Karpas-422 (cell line): ENCODE measurements around the gene RCN2. TPM values are rescaled to one million over a fixed set of nuclear protein-coding genes. Genes with fewer than 3 reads are reported as not detected.
"Not testable (repeated sequence)": the region's sequence is repeated elsewhere in the genome, so short reads cannot be mapped to it uniquely, and the experiment has no call there.

Experiments
- DNase-seq: peaks from one replicate; pipeline ENCODE4 v3.0.0-alpha.2; 2015
- H2AFZ ChIP-seq: fragments of 200-600 bp; sonication (generic); 2 replicates; pipeline ENCODE4 v1.6.1; 2014; ENCODE audit warnings: antibody characterized with exemption, low read length, mixed read lengths
- H3K27ac ChIP-seq: fragments of 200-600 bp; sonication (generic); 2 replicates; pipeline ENCODE4 v1.5.1; 2014; ENCODE audit warnings: mild to moderate bottlenecking, low read length, moderate library complexity
- H3K27me3 ChIP-seq: fragments of 200-600 bp; sonication (generic); 2 replicates; pipeline ENCODE4 v1.6.1; 2014; ENCODE audit warnings: low read length, mixed read lengths
- H3K36me3 ChIP-seq: fragments of 200-600 bp; sonication (generic); 2 replicates; pipeline ENCODE4 v1.6.1; 2014; ENCODE audit warnings: low read length, mixed read lengths; ENCODE audit not compliant: insufficient read depth
- H3K4me1 ChIP-seq: fragments of 200-600 bp; sonication (generic); 2 replicates; pipeline ENCODE4 v1.6.1; 2014; ENCODE audit warnings: mild to moderate bottlenecking, low read length, mixed read lengths
- H3K4me2 ChIP-seq: fragments of 200-600 bp; sonication (generic); 2 replicates; pipeline ENCODE4 v1.6.1; 2014; ENCODE audit warnings: low read length, low read depth, mild to moderate bottlenecking; ENCODE audit not compliant: poor library complexity, severe bottlenecking
- H3K4me3 ChIP-seq: fragments of 200-600 bp; sonication (generic); 2 replicates; pipeline ENCODE4 v1.5.1; 2014; ENCODE audit warnings: mild to moderate bottlenecking, antibody characterized with exemption, low read length, mixed read lengths
- H3K79me2 ChIP-seq: fragments of 200-600 bp; sonication (generic); 2 replicates; pipeline ENCODE4 v1.6.1; 2014; ENCODE audit warnings: mild to moderate bottlenecking, low read length, mixed read lengths
- H3K9ac ChIP-seq: fragments of 200-600 bp; sonication (generic); 2 replicates; pipeline ENCODE4 v1.6.0; 2014; ENCODE audit warnings: low read length
- H3K9me2 ChIP-seq: fragments of 200-600 bp; sonication (generic), shearing (Covaris generic); replicated peaks from 2 replicates; pipeline ENCODE4 v1.6.0; 2014; ENCODE audit warnings: mild to moderate bottlenecking, low read length, moderate library complexity; ENCODE audit not compliant: insufficient read depth
- H3K9me3 ChIP-seq: fragments of 300-700, 200-600 bp; sonication (generic); 2 replicates; pipeline ENCODE4 v1.6.1; 2014; ENCODE audit warnings: low read length, mixed read lengths
- H4K20me1 ChIP-seq: fragments of 200-600 bp; sonication (generic); 2 replicates; pipeline ENCODE4 v1.6.1; 2014; ENCODE audit warnings: mild to moderate bottlenecking, antibody characterized with exemption, low read length, low read depth; ENCODE audit not compliant: insufficient read depth
- total RNA-seq: library from RNA; depleted of rRNA; stranded (reverse); fragments of >200 nt; shearing (Covaris generic); gene quantifications from 2 replicates; pipeline ENCODE4 v1.2.3, GENCODE V29; 2014; ENCODE audit warnings: low replicate concordance

RCN2 gene
- total RNA-seq, 1 experiment from 2014 or later = 84.8 TPM

- Histone ChIP-seq H3K4me2 (peak overlapping the region; percentile 47), H3K79me2 (no peaks in the 10 kb centered on the region), H3K36me3 (no peaks in the 10 kb centered on the region)
Observed at GRCh38 chr15:76961268-76962011, 29.9 kb downstream of the RCN2 start.

GRCh38 chr15:76962337-76963013 is 30.9 kb downstream of the RCN2 start:
- H3K79me2 ChIP-seq = no peaks in the 10 kb centered on the region
- peak overlapping the region; percentile 4; the same call in 1 of the 2 replicates for H3K4me3 ChIP-seq
- H2AFZ ChIP-seq = peak overlapping the region; percentile 59; the same call in 1 of the 2 replicates
- H3K9ac ChIP-seq = 0 out of 2 replicates have a peak overlapping the region, but pooled peaks have one; percentile 1
- peak; percentile 70 for DNase-seq
- H3K4me1 ChIP-seq = peaks cover 31% of the 10 kb centered on the region
- H3K27me3 ChIP-seq = 0 out of 2 replicates have a peak, but pooled peaks cover 2% of the 10 kb centered on the region
- peak overlapping the region; percentile 47 for H3K4me2 ChIP-seq
- no peaks in the 10 kb centered on the region for H3K9me2 ChIP-seq
- no peak overlapping the region for H3K27ac ChIP-seq
- H3K9me3 ChIP-seq = no peaks in the 10 kb centered on the region
- H4K20me1 ChIP-seq = no peaks in the 10 kb centered on the region
- no peaks in the 10 kb centered on the region for H3K36me3 ChIP-seq

More at GRCh38 chr15:76961268-76962011, 29.9 kb downstream of the RCN2 start:
- 0 out of 2 replicates have a peak overlapping the region, but pooled peaks have one; percentile 59 for H2AFZ ChIP-seq
- 0 out of 2 replicates have a peak, but pooled peaks cover 2% of the 10 kb centered on the region for H3K27me3 ChIP-seq
- no peaks in the 10 kb centered on the region for H3K9me2 ChIP-seq
- H3K4me1 ChIP-seq = peaks cover 31% of the 10 kb centered on the region
- H3K9ac ChIP-seq = no peak overlapping the region
- no peaks in the 10 kb centered on the region for H3K9me3 ChIP-seq
- peak overlapping the region; percentile 4; the same call in 1 of the 2 replicates for H3K4me3 ChIP-seq
- DNase-seq = no peak
- H4K20me1 ChIP-seq = no peaks in the 10 kb centered on the region
- no peak overlapping the region for H3K27ac ChIP-seq

- Histone ChIP-seq H3K4me2 (no peak overlapping the region), H3K79me2 (no peaks in the 10 kb centered on the region), H3K27ac (no peak overlapping the region), H3K36me3 (no peaks in the 10 kb centered on the region), H3K9me2 (no peaks in the 10 kb centered on the region), H3K4me3 (no peak overlapping the region), H4K20me1 (no peaks in the 10 kb centered on the region), H3K27me3 (0 out of 2 replicates have a peak, but pooled peaks cover 2% of the 10 kb centered on the region), H3K9ac (no peak overlapping the region), H3K9me3 (no peaks in the 10 kb centered on the region), H3K4me1 (peaks cover 31% of the 10 kb centered on the region), H2AFZ (no peak overlapping the region)
- DNase-seq = no peak
Observed at GRCh38 chr15:76963596-76963995, 32.0 kb downstream of the RCN2 start.

GRCh38 chr15:76964157-76964556 is 32.6 kb downstream of the RCN2 start:
- H3K4me3 ChIP-seq = no peak overlapping the region
- no peak for DNase-seq
- no peaks in the 10 kb centered on the region for H3K9me3 ChIP-seq
- no peak overlapping the region for H2AFZ ChIP-seq
- H3K79me2 ChIP-seq = no peaks in the 10 kb centered on the region
- H4K20me1 ChIP-seq = no peaks in the 10 kb centered on the region
- no peak overlapping the region for H3K4me2 ChIP-seq
- no peaks in the 10 kb centered on the region for H3K9me2 ChIP-seq
- H3K27me3 ChIP-seq = 0 out of 2 replicates have a peak, but pooled peaks cover 2% of the 10 kb centered on the region
- no peak overlapping the region for H3K9ac ChIP-seq
- H3K4me1 ChIP-seq = peaks cover 26% of the 10 kb centered on the region
- no peaks in the 10 kb centered on the region for H3K36me3 ChIP-seq
- no peak overlapping the region for H3K27ac ChIP-seq

GRCh38 chr15:76966051-76966450 is 34.5 kb downstream of the RCN2 start:
- not testable (repeated sequence) for H2AFZ ChIP-seq, H3K36me3 ChIP-seq, H3K4me3 ChIP-seq, H3K9me2 ChIP-seq, H3K27me3 ChIP-seq, DNase-seq, H3K9me3 ChIP-seq, H3K9ac ChIP-seq, H3K27ac ChIP-seq, H4K20me1 ChIP-seq, H3K4me2 ChIP-seq, H3K79me2 ChIP-seq
- H3K4me1 ChIP-seq = peaks cover 27% of the 10 kb centered on the region

- H3K9me2 ChIP-seq = no peaks in the 10 kb centered on the region
- peaks cover 18% of the 10 kb centered on the region for H3K4me1 ChIP-seq
- H3K4me3 ChIP-seq = no peak overlapping the region
- no peaks in the 10 kb centered on the region for H3K79me2 ChIP-seq
- no peak overlapping the region for H3K9ac ChIP-seq
- no peaks in the 10 kb centered on the region for H3K9me3 ChIP-seq
- H3K27me3 ChIP-seq = 0 out of 2 replicates have a peak, but pooled peaks cover 2% of the 10 kb centered on the region
- no peak overlapping the region for H3K4me2 ChIP-seq
- H3K36me3 ChIP-seq = no peaks in the 10 kb centered on the region
- H2AFZ ChIP-seq = no peak overlapping the region
- no peaks in the 10 kb centered on the region for H4K20me1 ChIP-seq
- DNase-seq = no peak
- H3K27ac ChIP-seq = no peak overlapping the region
Observed at GRCh38 chr15:76967067-76967466, 35.5 kb downstream of the RCN2 start.

GRCh38 chr15:76968306-76968705 is 36.8 kb downstream of the RCN2 start:
- H4K20me1 ChIP-seq = no peaks in the 10 kb centered on the region
- 0 out of 2 replicates have a peak, but pooled peaks cover 2% of the 10 kb centered on the region for H3K27me3 ChIP-seq
- no peaks in the 10 kb centered on the region for H3K79me2 ChIP-seq
- no peak overlapping the region for H3K9ac ChIP-seq
- no peaks in the 10 kb centered on the region for H3K9me3 ChIP-seq
- no peak overlapping the region for H3K4me2 ChIP-seq
- no peak for DNase-seq
- H3K4me1 ChIP-seq = peaks cover 10% of the 10 kb centered on the region; the same call in 1 of the 2 replicates
- no peak overlapping the region for H3K4me3 ChIP-seq
- H3K36me3 ChIP-seq = no peaks in the 10 kb centered on the region
- H2AFZ ChIP-seq = no peak overlapping the region
- H3K9me2 ChIP-seq = no peaks in the 10 kb centered on the region
- no peak overlapping the region for H3K27ac ChIP-seq
